ENCODE results near the gene EFCAB11. TPM values are rescaled to one million over a fixed set of nuclear protein-coding genes. Genes with fewer than 3 reads are reported as not detected.
A peak's percentile ranks its signal among the peaks of the same experiment; 100 is the strongest.

EFCAB11 gene
- total RNA-seq, 5 donors from 2014 or later (not counting 1 experiment from before 2014, with no cell fraction given): 1.1 to 2.4 (median 1.5) TPM

- ChIA-PET POLR2A (no interaction called here), CTCF (interaction anchor here in 1 of 2 donors (0.8 kb wide), 1 partner anchor 37 kb away, joined by 4 read pairs; no protein-coding TSS in a partner anchor)
- no peak overlapping the region for H3K27ac ChIP-seq (ENCODE audit: low read length)
- H3K9me3 ChIP-seq: no peaks in the 10 kb centered on the region
- no peaks in the 10 kb centered on the region for H3K27me3 ChIP-seq (replicated peaks in 1 of 2; ENCODE audit: control insufficient read depth in 2 of 2, extremely low read depth in 1 of 2, insufficient read depth in 2 of 2, low read length in 1 of 2)
- peaks cover 7 to 25% of the 10 kb centered on the region in 2 experiments for H3K4me1 ChIP-seq (ENCODE audit: control insufficient read depth in 1 of 2, extremely low read depth in 1 of 2, insufficient read depth in 2 of 2, low read length in 2 of 2)
- Mint-ChIP-seq H3K27ac (no peak overlapping the region), H3K4me1 (peaks cover 18 to 28% (median 18%) of the 10 kb centered on the region in 3 donors), H3K9me3 (no peaks in the 10 kb centered on the region), H3K36me3 (no peaks in the 10 kb centered on the region), H3K4me3 (no peak overlapping the region), H3K27me3 (no peaks in the 10 kb centered on the region)
- 85% methylated on average over 4 of the region's 7 CpGs for WGBS (ENCODE audit: insufficient coverage)
- H3K36me3 ChIP-seq (ENCODE audit: control insufficient read depth in 2 of 2, extremely low read depth in 1 of 2, insufficient read depth in 1 of 2, low read length in 1 of 2): no peaks in the 10 kb centered on the region
- H3K4me3 ChIP-seq (ENCODE audit: control insufficient read depth in 1 of 2, extremely low read depth in 1 of 2, low read length in 1 of 2): no peak overlapping the region
- ATAC-seq (replicated peaks in 1 of 4): no peak
- DNase-seq: no peak
Observed at GRCh38 chr14:89775151-89775550, 179.4 kb downstream of the EFCAB11 start.

GRCh38 chr14:89773644-89774316 is 180.8 kb downstream of the EFCAB11 start:
- no peaks in the 10 kb centered on the region for H3K9me3 ChIP-seq
- H3K4me1 ChIP-seq (ENCODE audit: control insufficient read depth in 1 of 2, extremely low read depth in 1 of 2, insufficient read depth in 2 of 2, low read length in 2 of 2): peaks cover 7 to 25% of the 10 kb centered on the region in 2 experiments
- H3K27me3 ChIP-seq (replicated peaks in 1 of 2; ENCODE audit: control insufficient read depth in 2 of 2, extremely low read depth in 1 of 2, insufficient read depth in 2 of 2, low read length in 1 of 2): no peaks in the 10 kb centered on the region
- peak overlapping the region; percentile 2 to 35 for H3K4me3 ChIP-seq (ENCODE audit: control insufficient read depth in 1 of 2, extremely low read depth in 1 of 2, low read length in 1 of 2)
- H3K4me1 Mint-ChIP-seq: peaks cover 18 to 28% (median 18%) of the 10 kb centered on the region in 3 donors
- no peaks in the 10 kb centered on the region for H3K36me3 ChIP-seq (ENCODE audit: control insufficient read depth in 2 of 2, extremely low read depth in 1 of 2, insufficient read depth in 1 of 2, low read length in 1 of 2)
- ATAC-seq (replicated peaks in 1 of 4) (peak; percentile 90 to 94 (median 92)), DNase-seq (peak; percentile 20 to 76 (median 54))
- H3K27ac Mint-ChIP-seq: peak overlapping the region in 1 of 2 donors; percentile 35
- no peak overlapping the region for H3K27ac ChIP-seq (ENCODE audit: low read length)
- H3K36me3 Mint-ChIP-seq: no peaks in the 10 kb centered on the region
- CTCF ChIA-PET: no interaction called here
- H3K9me3 Mint-ChIP-seq: no peaks in the 10 kb centered on the region
- no peaks in the 10 kb centered on the region for H3K27me3 Mint-ChIP-seq
- POLR2A ChIA-PET: interaction anchor here (0.5 to 0.6 kb wide), 2 partner anchors 356 to 566 kb away, joined by 7 to 10 read pairs; no protein-coding TSS in a partner anchor
- WGBS (ENCODE audit: insufficient coverage): 4% methylated on average over 10 of the region's 12 CpGs
- peak overlapping the region; percentile 52 to 68 (median 53) for H3K4me3 Mint-ChIP-seq

GRCh38 chr14:89773151-89773550 is 181.4 kb downstream of the EFCAB11 start:
- Mint-ChIP-seq H3K9me3 (no peaks in the 10 kb centered on the region), H3K27ac (peak overlapping the region in 1 of 2 donors; percentile 19), H3K4me1 (peaks cover 18 to 28% (median 18%) of the 10 kb centered on the region in 3 donors), H3K36me3 (no peaks in the 10 kb centered on the region), H3K4me3 (peak overlapping the region in 1 of 3 donors; percentile 68), H3K27me3 (no peaks in the 10 kb centered on the region)
- no peaks in the 10 kb centered on the region for H3K9me3 ChIP-seq
- no peak overlapping the region for H3K27ac ChIP-seq (ENCODE audit: low read length)
- DNase-seq (peak in 2 of 35 experiments; percentile 1 to 6), ATAC-seq (replicated peaks in 1 of 4) (peak in 2 of 4 experiments; percentile 3)
- no peak overlapping the region for H3K4me3 ChIP-seq (ENCODE audit: control insufficient read depth in 1 of 2, extremely low read depth in 1 of 2, low read length in 1 of 2)
- ChIA-PET CTCF (no interaction called here), POLR2A (interaction anchor here (0.5 to 0.6 kb wide), 3 partner anchors 325 to 566 kb away, joined by 5 to 10 read pairs (median 7); no protein-coding TSS in a partner anchor)
- no peaks in the 10 kb centered on the region for H3K36me3 ChIP-seq (ENCODE audit: control insufficient read depth in 2 of 2, extremely low read depth in 1 of 2, insufficient read depth in 1 of 2, low read length in 1 of 2)
- H3K27me3 ChIP-seq (replicated peaks in 1 of 2; ENCODE audit: control insufficient read depth in 2 of 2, extremely low read depth in 1 of 2, insufficient read depth in 2 of 2, low read length in 1 of 2): no peaks in the 10 kb centered on the region
- 64% methylated on average over 6 of the region's 7 CpGs for WGBS (ENCODE audit: insufficient coverage)
- peaks cover 7 to 25% of the 10 kb centered on the region in 2 experiments for H3K4me1 ChIP-seq (ENCODE audit: control insufficient read depth in 1 of 2, extremely low read depth in 1 of 2, insufficient read depth in 2 of 2, low read length in 2 of 2)

GRCh38 chr14:89771251-89771650 is 183.3 kb downstream of the EFCAB11 start:
- Histone ChIP-seq H3K27ac (ENCODE audit: low read length) (no peak overlapping the region), H3K27me3 (replicated peaks in 1 of 2; ENCODE audit: control insufficient read depth in 2 of 2, extremely low read depth in 1 of 2, insufficient read depth in 2 of 2, low read length in 1 of 2) (no peaks in the 10 kb centered on the region), H3K36me3 (ENCODE audit: control insufficient read depth in 2 of 2, extremely low read depth in 1 of 2, insufficient read depth in 1 of 2, low read length in 1 of 2) (no peaks in the 10 kb centered on the region), H3K4me3 (ENCODE audit: control insufficient read depth in 1 of 2, extremely low read depth in 1 of 2, low read length in 1 of 2) (no peak overlapping the region), H3K9me3 (no peaks in the 10 kb centered on the region), H3K4me1 (ENCODE audit: control insufficient read depth in 1 of 2, extremely low read depth in 1 of 2, insufficient read depth in 2 of 2, low read length in 2 of 2) (peaks cover 19 to 40% of the 10 kb centered on the region in 2 experiments)
- Mint-ChIP-seq H3K27ac (no peak overlapping the region), H3K9me3 (no peaks in the 10 kb centered on the region), H3K4me1 (peaks cover 34 to 44% (median 35%) of the 10 kb centered on the region in 3 donors), H3K4me3 (no peak overlapping the region), H3K27me3 (no peaks in the 10 kb centered on the region), H3K36me3 (no peaks in the 10 kb centered on the region)
- ChIA-PET CTCF (interaction anchor here in 1 of 2 donors (0.9 kb wide), 1 partner anchor 594 kb away, joined by 3 read pairs; no protein-coding TSS in a partner anchor), POLR2A (interaction anchor here (0.5 to 0.7 kb wide), 3 partner anchors 158 to 427 kb away, joined by 3 to 5 read pairs (median 3); no protein-coding TSS in a partner anchor)
- 90% methylated on average over 2 of the region's 3 CpGs for WGBS (ENCODE audit: insufficient coverage)
- ATAC-seq (replicated peaks in 1 of 4) (no peak), DNase-seq (no peak)

GRCh38 chr14:89767861-89768268 is 186.7 kb downstream of the EFCAB11 start:
- Histone ChIP-seq H3K27ac (ENCODE audit: low read length) (no peak overlapping the region), H3K4me3 (ENCODE audit: control insufficient read depth in 1 of 2, extremely low read depth in 1 of 2, low read length in 1 of 2) (no peak overlapping the region), H3K4me1 (ENCODE audit: control insufficient read depth in 1 of 2, extremely low read depth in 1 of 2, insufficient read depth in 2 of 2, low read length in 2 of 2) (peaks cover 11 to 30% of the 10 kb centered on the region in 2 experiments), H3K36me3 (ENCODE audit: control insufficient read depth in 2 of 2, extremely low read depth in 1 of 2, insufficient read depth in 1 of 2, low read length in 1 of 2) (no peaks in the 10 kb centered on the region), H3K9me3 (no peaks in the 10 kb centered on the region), H3K27me3 (replicated peaks in 1 of 2; ENCODE audit: control insufficient read depth in 2 of 2, extremely low read depth in 1 of 2, insufficient read depth in 2 of 2, low read length in 1 of 2) (no peaks in the 10 kb centered on the region)
- 100% methylated on average over 1 of the region's 4 CpGs for WGBS (ENCODE audit: insufficient coverage)
- DNase-seq: peak; percentile 21 to 85 (median 64)
- H3K4me3 Mint-ChIP-seq: peak overlapping the region in 2 of 3 donors; percentile 34 to 52
- no peaks in the 10 kb centered on the region for H3K36me3 Mint-ChIP-seq
- peak overlapping the region; percentile 74 to 81 for H3K27ac Mint-ChIP-seq
- peaks cover 34 to 45% (median 36%) of the 10 kb centered on the region in 3 donors for H3K4me1 Mint-ChIP-seq
- H3K27me3 Mint-ChIP-seq: no peaks in the 10 kb centered on the region
- H3K9me3 Mint-ChIP-seq: no peaks in the 10 kb centered on the region
- POLR2A ChIA-PET: no interaction called here
- CTCF ChIA-PET: interaction anchor here in 1 of 2 donors (0.6 to 0.8 kb wide), 3 partner anchors 47 to 741 kb away, joined by 3 read pairs; no protein-coding TSS in a partner anchor
- peak; percentile 79 to 98 (median 90) for ATAC-seq (replicated peaks in 1 of 4)

GRCh38 chr14:89767131-89767530 is 187.4 kb downstream of the EFCAB11 start:
- Mint-ChIP-seq H3K27ac (peak overlapping the region; percentile 74 to 81), H3K4me1 (peaks cover 33 to 48% (median 33%) of the 10 kb centered on the region in 3 donors), H3K27me3 (no peaks in the 10 kb centered on the region), H3K36me3 (no peaks in the 10 kb centered on the region), H3K9me3 (peaks cover 0 to 4% (median 0%) of the 10 kb centered on the region in 3 donors), H3K4me3 (peak overlapping the region in 1 of 3 donors; percentile 52)
- no CpG with 5 or more reads among the region's 3 CpGs for WGBS (ENCODE audit: insufficient coverage)
- Histone ChIP-seq H3K27ac (ENCODE audit: low read length) (no peak overlapping the region), H3K4me3 (ENCODE audit: control insufficient read depth in 1 of 2, extremely low read depth in 1 of 2, low read length in 1 of 2) (no peak overlapping the region), H3K9me3 (no peaks in the 10 kb centered on the region), H3K27me3 (replicated peaks in 1 of 2; ENCODE audit: control insufficient read depth in 2 of 2, extremely low read depth in 1 of 2, insufficient read depth in 2 of 2, low read length in 1 of 2) (no peaks in the 10 kb centered on the region), H3K36me3 (ENCODE audit: control insufficient read depth in 2 of 2, extremely low read depth in 1 of 2, insufficient read depth in 1 of 2, low read length in 1 of 2) (no peaks in the 10 kb centered on the region), H3K4me1 (ENCODE audit: control insufficient read depth in 1 of 2, extremely low read depth in 1 of 2, insufficient read depth in 2 of 2, low read length in 2 of 2) (peaks cover 11 to 29% of the 10 kb centered on the region in 2 experiments)
- DNase-seq (no peak), ATAC-seq (replicated peaks in 1 of 4) (no peak)
- ChIA-PET POLR2A (interaction anchor here in 1 of 2 donors (0.6 kb wide), 1 partner anchor 178 kb away, joined by 3 read pairs; no protein-coding TSS in a partner anchor), CTCF (interaction anchor here (0.6 to 1.1 kb wide), 4 partner anchors 46 to 740 kb away, joined by 3 to 11 read pairs (median 3); no protein-coding TSS in a partner anchor)

All from T-cell (primary cell).